PC-9 (cell line): ENCODE measurements around the gene WFIKKN2.

Experiments
- EZH2 ChIP-seq: fragments of 200-600 bp; sonication (generic); IDR thresholded peaks from 2 replicates; pipeline ENCODE4 v1.8.0; 2017; ENCODE audit warnings: antibody characterized with exemption, low read depth
- TF ChIP-seq, protein P1 (sequence below): fragments of 200-600 bp; sonication (generic); conservative IDR thresholded peaks from 2 replicates; pipeline ENCODE4 v1.6.1; 2017; ENCODE audit warnings: mixed run types, antibody characterized with exemption, mild to moderate bottlenecking, moderate library complexity

GRCh38 chr17:50824429-50824828 is 11.0 kb upstream of the WFIKKN2 start:
- TF ChIP-seq, protein P1, sequence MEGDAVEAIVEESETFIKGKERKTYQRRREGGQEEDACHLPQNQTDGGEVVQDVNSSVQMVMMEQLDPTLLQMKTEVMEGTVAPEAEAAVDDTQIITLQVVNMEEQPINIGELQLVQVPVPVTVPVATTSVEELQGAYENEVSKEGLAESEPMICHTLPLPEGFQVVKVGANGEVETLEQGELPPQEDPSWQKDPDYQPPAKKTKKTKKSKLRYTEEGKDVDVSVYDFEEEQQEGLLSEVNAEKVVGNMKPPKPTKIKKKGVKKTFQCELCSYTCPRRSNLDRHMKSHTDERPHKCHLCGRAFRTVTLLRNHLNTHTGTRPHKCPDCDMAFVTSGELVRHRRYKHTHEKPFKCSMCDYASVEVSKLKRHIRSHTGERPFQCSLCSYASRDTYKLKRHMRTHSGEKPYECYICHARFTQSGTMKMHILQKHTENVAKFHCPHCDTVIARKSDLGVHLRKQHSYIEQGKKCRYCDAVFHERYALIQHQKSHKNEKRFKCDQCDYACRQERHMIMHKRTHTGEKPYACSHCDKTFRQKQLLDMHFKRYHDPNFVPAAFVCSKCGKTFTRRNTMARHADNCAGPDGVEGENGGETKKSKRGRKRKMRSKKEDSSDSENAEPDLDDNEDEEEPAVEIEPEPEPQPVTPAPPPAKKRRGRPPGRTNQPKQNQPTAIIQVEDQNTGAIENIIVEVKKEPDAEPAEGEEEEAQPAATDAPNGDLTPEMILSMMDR, result no peak
- TF ChIP-seq EZH2, result no peak
